Activated T-cell treated with anti-CD3 and anti-CD28 coated beads, Interleukin-2, amount 50 U/mL, for 48 hours (primary cell): ENCODE data around the gene IGFBP1.

Experiments used
- DNase-seq, 2 experiments: peaks; one replicate each; pipeline ENCODE4 v3.0.0-alpha.2; 2020

Gene IGFBP1

DNA sequence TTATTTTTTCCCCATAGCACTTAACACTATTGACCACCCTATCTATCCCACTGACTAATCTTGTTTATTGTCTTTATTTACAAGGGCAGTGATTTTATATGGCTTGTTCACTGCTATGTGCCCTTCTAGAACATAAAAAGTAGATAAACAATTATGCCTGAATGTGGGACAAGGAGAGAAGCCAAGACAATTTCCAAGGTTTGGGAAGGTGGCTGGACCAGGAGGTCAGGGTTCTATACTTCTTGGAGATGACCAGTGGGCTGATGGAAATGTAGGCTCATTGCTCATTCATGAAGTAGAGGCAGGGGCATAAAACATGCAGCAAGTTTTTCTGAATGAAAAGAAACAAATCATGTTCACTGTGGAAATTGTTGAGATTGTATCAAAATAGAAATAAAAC is 21.3 kb downstream of the IGFBP1 start:
- DNase-seq: no peak

DNA sequence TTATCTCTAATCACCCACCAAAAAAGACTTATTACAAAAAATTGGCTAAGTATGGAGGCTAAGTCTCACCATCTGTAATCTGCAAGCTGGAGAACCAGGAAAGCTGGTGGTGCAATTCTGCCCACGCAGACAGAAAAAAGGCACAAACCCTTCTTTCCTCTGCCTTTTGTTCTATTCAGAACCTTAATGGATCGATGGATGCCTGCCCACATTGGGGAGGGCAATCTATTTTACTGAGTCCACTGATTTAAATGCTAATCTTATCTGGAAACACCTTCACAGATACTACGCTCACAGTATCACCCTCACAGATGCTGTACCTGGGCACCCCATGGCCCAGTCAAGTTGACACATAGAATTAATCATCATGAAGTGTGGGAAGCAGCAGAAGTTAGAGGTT is 22.6 kb downstream of the IGFBP1 start:
- no peak for DNase-seq

DNA sequence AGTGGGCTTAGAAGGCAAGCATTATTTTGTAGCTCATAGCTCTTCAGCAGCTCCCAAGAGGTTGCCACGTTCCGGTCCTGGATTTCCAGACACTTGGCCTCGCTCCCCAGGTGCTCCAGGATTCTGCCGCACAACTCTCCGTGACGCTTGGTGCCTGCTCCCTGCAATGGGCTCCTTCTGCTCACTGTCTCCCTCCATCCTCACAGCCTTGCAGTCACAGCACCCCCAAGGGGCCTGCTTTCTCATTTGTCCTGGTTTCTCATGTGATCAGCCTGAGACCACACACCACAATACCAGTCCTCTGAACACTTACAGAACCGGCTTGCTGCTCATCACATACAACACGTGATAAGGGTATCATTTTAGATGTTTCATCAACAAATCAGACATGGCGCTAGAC is 23.0 kb downstream of the IGFBP1 start:
- DNase-seq: no peak

DNA sequence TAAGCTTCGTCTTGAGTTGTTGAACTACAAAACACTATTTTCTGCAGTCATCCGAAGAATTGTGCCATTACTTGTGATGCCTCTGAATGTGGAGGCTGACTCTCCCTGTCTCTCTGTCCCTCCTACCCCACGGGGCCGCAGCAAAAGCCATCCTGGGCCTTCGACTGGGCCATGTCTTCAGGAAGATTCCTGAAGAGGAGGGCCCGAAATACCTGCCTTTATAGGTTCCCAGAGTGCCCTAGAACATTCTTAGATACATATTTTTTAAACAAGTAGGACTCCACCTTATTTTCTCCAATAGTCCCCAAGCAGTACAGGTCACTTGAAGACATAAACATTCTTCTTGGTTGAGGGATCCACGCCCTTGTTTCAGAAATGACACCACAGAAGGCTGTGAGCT is 24.7 kb downstream of the IGFBP1 start:
- no peak for DNase-seq

DNA sequence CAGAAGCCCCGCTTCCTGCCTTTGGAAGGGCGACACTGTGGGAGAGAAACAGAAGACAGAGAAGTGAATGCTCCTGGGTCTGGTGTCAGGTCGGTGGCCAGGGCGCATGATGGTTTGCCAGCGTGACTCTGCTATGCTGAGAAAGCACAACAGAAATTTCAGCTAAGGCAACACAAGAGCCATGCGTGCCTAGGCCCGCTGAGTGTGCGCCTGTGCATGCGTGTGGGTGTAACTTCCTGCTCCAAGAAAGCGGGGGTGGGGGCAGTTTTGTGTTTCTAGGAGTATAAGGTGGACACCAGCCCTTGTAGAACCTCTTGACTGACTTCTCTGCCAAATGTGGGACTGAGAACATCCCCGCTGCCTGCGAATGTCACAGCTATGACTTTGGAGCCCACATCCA is 26.6 kb downstream of the IGFBP1 start:
- DNase-seq: no peak

DNA sequence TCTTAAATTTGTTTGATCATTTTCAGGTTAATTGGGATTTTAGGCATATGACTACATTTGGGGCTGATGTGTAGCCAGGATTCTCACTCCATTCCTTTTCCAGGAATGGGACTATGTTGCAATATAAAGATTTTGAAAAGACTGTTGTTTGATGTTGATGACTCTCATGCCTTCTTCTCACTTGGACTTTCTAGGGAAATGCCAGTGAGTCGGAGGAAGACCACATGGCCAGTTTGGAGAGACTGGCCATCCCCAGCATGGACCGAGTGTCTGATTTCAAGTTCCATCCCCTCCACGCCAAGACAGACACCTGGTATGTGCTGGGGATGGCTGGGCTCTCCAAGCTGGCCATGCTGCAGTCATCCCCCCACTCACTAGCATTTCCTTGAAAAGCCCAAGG is 27.3 kb downstream of the IGFBP1 start:
- DNase-seq: no peak

DNA sequence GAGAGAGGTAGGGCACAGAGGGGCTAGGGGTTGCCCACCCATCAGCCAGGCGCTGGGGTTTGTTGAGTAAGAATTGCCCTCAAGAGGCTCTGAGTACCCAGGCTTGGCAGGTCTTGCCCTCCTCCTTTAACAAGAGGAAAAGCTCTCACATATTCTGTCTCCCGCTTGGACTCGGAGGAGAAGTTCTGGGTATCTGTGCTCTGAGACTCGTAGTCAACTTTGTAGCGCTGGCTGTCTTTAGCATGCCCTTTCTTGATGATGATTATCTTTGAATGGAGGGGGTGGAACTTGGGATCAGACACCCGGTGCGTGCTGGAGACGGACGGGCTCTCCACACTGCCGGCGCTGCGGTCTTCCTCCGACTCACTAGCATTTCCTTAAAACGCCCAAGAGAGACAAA is 28.8 kb downstream of the IGFBP1 start:
- no peak for DNase-seq

DNA sequence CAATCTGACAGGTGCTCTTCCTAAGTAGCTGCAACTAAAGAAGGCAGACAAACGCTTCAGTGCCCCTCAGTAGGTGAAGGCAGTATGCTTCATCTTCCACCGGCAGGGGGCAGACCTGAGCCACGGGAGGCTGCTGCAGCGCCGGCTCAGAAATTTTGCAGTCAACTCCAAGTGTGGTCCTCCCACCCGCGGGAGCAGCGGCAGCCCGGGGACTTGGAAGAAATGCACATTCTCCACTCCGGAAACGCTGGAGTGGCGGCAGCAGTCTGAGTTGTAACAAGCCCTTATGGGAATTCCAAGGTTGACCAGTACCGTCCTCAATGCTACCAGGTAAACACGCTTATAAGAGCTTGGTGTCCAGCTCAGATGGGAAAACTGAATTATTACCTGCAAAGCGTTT is 29.4 kb downstream of the IGFBP1 start:
- peak; percentile 85 for DNase-seq

DNA sequence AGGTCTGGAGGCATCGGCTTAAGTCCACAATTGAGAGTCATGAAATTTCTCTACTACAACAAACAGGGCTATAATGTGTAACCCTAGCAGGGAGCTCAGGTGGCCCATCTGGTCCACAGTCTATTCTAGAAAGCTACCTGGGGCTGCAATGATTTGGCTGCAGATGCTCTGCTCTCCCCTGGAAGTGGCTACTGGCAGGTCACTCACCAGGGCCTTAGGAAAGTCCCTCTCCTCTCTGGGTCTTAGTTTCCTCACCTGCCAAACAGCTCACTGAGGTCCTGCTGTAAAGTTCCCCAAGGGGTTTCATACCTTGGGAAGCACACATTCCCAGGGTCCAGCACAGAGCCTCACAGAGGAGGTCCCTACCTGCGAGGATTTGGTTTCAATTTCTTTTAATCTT is 30.3 kb downstream of the IGFBP1 start:
- no peak for DNase-seq

DNA sequence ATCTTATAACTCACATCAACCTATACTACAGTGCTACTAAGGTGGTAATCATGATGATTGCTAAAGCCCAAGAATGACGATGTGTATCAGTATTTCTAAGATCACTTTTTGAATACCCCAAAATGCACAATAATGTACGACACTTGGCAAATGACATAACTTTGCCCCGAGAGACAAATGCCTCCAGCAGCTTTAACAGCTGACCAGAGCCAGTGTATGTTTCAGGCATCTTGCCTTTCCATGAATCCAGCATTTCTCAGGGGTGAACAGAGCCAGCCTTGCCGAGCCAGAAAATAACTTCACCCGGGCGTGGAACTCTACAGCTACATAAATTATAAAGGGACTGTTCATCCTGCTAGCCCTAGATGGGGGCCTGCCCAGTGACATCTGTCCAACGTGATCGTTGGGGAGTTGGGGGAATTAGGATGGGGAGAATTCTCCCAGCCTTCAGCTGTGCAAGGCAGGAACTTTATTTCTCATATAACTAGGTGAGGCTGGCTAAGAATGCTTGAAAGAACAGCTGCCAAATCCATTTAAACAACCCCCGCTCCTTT is 31.0 kb downstream of the IGFBP1 start:
- DNase-seq: no peak

DNA sequence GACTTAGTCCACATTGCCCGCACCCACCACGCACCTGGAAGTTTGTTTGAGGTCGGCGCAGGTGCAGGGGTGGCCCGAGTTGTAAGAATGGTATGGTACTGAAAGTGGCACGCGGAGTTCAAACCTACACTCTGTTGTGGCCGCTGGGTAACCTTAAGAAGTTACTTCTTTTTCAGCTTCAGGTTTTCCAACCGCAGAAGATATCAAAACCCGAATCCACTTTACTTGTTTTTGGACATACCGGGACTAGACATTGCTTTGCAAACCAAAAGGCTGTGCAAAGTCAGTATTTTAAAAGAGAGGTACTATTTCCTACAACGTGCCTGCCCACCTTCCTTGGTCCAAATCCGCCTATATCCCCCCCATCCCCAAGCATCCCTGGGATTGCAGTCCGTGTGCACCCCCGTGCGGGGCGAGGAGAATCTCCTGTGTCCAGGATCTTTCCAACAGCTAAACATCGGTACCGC is 31.7 kb downstream of the IGFBP1 start:
- no peak for DNase-seq

DNA sequence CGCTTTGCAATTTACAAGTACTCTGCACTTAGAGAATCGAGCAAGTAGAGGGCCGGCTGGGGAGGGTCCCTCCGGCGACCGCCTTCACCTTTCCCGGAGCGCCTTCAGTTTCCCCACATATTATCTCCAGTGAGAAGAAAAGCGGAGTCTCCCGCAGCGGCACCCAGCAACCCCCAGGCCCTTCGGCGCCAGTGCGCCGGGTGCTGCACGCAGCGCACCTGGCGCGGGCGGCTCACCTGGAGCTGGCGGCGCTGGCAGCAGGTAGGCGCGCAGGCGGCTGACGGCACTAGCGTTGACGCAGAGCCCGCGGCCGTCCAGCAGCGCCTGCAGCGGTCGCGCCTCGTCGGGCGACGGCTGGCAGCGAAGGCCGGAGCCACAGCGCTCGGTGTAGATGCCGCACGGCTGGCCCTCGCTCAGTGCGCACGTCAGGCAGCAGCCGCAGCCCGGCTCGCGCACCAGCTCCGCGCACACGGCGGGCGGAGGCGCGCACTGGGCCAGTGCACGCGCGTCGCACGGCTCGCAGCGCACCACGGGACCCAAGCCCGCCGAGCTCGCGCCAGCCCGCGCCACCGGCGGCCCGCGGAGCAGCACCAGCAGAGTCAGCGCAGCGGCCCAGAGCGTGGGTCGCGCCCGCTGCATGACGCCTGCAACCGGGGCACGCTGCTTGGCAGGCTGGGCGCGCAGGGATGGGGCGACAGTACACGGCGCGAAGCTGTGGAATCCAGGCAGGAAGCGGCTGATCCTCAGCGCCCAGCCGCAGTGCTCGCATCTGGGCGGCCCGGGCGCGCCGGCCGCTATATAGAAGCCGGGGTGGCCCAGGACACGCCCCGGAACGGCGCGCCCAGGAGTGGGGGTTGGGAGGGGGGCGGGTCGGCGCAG is 32.5 kb downstream of the IGFBP1 start, which contains the start of gene IGFBP3:
Gene IGFBP3 (minus strand): TSS at position 771 of the 879 bp plus-strand sequence. CDS start 132 bp downstream, at position 639.
- DNase-seq: peak; percentile 39 to 48

DNA sequence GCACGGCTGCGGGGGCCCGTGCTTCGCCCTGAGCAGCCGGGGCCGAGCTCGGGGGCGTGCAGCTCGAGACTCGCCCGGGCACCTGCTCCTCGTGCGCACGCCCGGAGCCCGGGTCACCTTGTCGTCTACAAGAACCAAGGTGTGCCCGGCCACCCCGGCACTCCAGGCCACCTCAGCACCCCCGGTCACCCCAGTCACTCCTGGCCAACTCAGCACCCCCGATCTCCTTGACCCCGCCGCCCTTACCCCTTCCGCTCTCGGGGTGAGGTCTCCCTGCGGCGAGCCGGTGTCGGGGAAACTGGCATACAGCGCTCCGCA is 33.1 kb downstream of the IGFBP1 start:
- no peak for DNase-seq

DNA sequence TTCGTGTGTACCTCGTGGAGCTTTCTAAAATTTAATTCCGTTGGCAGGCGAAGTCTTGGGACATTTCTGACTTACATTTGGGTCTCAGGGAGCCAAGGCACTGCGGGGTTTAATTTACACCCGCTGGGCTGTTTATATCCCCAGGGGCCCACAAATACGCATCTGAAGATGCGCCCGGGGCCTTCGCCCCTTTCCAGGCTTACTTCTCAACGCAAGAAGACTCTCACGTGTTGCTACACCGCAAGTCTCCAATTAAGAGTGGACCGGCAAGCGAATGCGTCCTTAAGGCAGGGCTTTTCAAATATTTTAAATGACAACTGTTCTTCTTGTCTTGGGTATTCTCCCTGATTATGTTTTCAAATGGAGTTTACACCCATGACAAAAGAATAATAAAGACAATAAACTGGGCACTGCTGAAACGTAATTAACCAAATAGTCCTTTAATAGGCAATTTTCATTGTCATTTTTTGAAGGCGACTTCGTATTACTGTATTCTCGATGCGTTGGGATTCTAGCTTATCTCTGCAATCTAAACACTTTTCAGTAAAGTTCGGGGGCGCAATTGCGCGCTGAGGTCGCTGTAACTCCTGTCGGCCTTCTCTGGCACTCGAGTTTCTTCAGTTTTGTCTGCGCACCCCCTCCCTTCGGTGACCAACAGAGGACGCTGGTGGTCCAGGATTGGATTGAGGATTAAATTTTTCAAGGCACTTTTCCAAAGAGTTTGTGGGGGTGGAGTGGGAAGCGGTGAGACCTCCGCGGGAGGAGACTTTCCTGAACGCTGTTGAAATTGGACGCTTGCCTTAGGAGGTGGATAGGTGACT is 33.6 kb downstream of the IGFBP1 start:
- peak; percentile 48 to 51 for DNase-seq

DNA sequence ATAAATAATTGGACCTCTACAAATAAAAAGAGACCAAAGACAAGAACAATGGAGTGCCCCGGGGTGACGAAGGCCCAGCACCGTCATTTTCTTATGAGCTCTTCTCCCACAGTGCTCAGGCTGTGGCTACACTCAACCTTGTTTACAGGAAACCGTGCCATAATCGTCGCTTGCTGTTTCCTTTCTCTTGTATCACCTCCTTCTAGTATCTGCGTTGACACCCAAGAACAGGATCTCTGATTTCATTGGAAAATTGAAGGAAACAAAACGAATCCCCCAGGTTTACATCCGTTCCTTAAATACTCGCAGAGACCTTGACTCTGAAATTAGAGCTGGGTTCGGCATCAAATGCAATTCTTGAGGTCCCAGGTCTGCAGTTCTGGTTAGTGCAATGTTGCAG is 34.5 kb downstream of the IGFBP1 start:
- DNase-seq: no peak

DNA sequence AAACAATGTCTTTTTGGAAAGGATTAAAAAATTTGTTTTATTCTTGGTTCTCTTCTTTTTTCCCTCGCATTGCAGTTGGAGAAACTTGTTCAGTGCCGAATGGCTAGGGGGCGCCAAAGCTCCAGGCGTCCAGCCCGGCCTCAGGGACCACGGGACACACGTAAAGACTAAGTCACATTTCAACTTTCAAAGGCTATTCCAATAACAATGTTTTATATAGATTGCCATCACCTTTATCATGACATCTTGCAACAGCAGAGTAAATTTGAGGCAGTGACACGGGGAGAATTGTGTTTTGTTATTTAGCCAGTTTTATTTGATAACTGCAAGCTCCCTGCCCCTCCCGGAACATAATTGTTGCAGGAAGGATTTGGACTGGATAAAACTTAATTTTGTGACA is 35.0 kb downstream of the IGFBP1 start:
- DNase-seq: peak; percentile 72 to 76

DNA sequence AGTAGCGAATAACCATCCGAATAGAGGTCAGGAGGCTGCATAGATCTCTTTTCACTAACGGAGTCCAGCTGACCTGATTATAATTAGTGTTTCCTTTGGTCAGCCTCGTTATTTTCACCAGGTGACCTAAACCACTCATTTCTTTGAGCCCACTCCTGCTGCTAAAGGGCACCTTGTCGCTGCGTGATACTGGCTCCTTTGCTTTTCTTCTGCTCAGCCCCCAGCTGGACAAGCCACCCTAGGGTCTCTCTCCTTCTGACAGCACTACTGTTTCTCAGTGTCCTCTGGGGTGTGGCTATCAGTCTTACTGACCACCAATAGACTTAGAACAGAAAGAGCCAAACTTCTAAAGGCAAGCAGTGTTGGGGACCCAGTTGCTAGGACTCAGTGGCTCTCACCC is 35.5 kb downstream of the IGFBP1 start:
- no peak for DNase-seq

DNA sequence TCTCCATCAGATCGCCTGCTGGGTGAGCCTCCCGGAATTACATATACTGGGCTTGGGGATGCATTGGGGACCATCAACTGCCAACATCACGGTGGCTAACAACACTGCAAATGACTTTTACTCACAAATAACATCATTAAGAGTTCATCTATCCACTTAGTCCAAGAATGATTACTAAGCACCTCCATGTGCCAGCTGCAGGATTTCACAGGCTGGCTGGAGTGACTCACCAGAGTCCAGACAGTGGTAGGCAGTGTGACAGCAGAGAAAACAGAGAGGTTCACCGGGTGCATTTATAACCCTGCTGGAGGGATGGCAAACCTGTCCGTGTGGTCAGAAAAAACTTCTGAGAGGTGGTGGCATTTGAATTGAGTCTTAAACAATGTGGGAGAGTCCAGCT is 36.0 kb downstream of the IGFBP1 start:
- no peak for DNase-seq

DNA sequence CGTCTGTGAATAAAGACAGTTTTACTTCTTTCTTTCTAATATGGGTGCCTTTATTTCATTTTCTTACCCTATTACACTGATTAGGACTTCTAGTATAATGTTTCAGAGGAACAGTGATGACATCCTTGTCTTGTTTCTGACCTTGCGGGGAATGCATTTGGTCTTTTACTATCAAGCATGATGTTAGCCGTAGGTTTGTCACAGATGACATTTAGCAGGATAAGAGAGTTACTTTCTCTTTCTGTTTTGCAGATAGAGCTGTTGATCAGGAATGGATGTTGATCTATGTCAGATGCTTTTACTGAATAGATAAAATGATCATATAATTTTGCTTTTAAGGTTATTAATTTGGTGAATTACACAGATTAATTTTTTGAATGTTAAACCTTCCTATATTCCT is 39.4 kb downstream of the IGFBP1 start:
- no peak for DNase-seq

DNA sequence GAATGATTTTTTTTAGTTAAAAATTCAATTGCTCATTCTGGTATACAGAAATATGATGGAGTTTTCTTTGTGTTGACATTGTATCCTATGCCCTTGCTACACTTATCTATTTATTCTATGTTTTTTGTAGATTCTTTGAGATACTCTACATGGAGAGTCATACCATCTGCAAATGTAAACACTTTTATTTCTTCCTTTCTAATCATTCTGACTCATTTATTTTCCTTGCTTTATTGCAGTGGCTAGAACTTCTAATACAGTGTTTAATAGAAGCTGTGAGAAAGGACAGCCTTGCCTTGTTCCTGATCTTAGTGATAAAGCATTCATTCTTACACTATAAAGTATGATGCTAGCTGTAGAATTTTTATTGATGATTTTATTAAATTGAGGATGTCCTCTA is 42.7 kb downstream of the IGFBP1 start:
- DNase-seq: no peak

DNA sequence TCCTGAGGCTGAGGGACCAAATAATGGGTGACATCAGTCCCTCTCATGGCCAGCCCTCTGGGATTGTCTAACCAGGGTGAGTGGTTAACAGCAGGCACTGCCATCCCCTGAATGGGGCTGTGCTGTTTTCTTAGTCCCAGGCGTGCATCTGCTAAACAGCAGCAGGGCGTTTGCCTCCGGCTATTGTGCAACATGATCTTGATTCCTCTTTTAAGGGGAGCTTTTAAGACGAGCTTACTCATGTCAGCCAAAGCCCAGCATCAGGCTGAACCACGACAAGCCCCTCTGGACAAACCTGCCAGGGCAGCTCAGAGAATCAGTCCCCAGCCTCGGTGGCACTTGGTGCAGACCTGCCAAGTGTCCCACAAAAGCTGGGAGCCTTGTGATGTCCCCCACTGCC is 49.0 kb downstream of the IGFBP1 start:
- DNase-seq: no peak

DNA sequence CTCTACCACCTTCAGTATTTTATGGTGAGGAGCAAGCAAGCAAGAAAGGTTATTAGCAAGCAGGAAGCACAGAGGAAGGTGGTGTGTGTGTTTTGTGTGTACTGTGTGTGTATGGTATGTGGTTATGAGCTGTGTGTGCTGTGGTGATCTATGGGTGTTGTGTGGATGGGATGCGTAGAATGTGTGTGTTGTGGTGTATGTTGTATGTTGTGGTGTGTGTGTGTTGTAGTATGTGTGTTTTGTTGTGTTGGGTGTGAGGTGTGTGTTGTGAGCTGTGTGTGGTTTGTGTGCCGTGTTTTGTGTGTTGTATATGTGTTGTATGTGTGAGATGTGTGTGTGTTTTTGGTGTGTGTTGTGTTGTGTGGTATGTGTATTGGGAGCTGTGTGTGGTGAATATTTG is 49.6 kb downstream of the IGFBP1 start:
- DNase-seq: no peak

DNA sequence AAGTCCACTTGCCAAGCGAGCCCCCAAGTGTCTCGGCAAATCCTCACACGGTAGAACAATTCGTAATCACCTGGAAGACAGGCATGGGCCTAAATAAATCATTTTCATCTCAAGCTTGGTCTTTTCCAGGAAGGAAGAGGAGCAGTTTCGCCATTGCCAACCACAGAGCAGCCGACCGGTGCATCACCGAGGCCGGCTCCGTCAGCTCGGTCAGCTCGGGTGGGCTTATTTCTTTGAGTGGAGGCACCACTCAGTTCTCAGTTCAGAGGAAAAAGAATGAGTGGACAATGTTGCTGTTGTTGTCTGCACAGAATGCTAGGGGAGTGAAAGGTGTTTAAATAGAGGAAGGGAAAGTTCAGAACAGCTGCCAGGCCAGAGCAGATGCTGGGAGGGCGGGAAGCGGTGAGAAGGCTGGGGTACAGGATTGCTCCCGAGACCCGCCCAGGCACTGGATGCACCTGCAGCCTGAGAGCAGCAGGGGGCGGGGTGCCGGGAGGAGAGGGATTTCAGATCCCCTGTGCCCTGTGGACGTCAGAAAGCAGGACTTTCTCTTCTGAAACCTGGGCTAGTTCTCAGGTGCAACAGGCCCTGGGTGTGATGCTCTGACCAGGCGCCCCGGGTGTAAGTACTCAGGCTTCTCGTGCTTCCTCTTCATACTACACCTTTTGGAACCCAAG is 50.5 kb downstream of the IGFBP1 start:
- DNase-seq: no peak
